NT2/D1 (cell line): ENCODE measurements around the gene SNX27.

Source experiments
- YY1 ChIP-seq: IDR thresholded peaks from 2 replicates; pipeline ENCODE4 v1.6.1; 2011; ENCODE audit not compliant: insufficient read length, insufficient read depth
- ZNF274 ChIP-seq: IDR thresholded peaks from 2 replicates; pipeline ENCODE4 v1.6.1; 2011; ENCODE audit warnings: mild to moderate bottlenecking, low read depth, low read length

GRCh38 chr1:151594143-151594625 is 17.7 kb upstream of the SNX27 start:
- TF ChIP-seq YY1, result no peak
- no peak for TF ChIP-seq ZNF274
